ENCODE data around the gene DFFA.

DNA sequence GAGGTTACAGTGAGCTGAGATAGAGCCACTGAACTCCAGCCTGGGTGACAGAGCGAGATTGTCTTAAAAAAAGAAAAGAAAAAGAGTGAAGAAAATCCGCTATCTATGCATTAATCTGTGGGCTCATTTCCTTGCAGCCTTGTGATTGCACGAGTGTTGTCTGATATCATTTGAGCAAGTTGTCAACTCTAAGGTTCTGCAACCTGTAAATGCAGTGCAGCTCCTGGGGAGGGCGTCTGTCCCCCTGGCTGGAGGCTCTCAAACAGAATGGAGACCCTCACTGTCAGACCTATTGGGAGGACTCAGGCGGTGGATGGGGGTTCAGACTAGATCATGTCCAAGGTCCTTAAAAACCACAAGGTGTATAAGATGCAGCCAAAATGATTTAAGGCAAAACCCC is 16.3 kb downstream of the DFFA start:
- TF ChIP-seq POLR2A (IDR thresholded peaks at IDR 0.05; ENCODE audit: low read length) (no peak), HDAC2 (IDR thresholded peaks at IDR 0.05) (no peak), CHD4 (IDR thresholded peaks at IDR 0.05; ENCODE audit: borderline replicate concordance) (no peak), ZFP36 (IDR thresholded peaks at IDR 0.05; ENCODE audit: borderline replicate concordance, partially characterized antibody) (no peak), MAZ (IDR thresholded peaks at IDR 0.05; ENCODE audit: borderline replicate concordance, low read depth, low read length) (no peak), HOXA7 (CRISPR knock-in tag; IDR thresholded peaks at IDR 0.05) (no peak), CBX8 (IDR thresholded peaks at IDR 0.05) (no peak), CEBPB (IDR thresholded peaks at IDR 0.05) (no peak)
- TF ChIP-seq, protein P1, sequence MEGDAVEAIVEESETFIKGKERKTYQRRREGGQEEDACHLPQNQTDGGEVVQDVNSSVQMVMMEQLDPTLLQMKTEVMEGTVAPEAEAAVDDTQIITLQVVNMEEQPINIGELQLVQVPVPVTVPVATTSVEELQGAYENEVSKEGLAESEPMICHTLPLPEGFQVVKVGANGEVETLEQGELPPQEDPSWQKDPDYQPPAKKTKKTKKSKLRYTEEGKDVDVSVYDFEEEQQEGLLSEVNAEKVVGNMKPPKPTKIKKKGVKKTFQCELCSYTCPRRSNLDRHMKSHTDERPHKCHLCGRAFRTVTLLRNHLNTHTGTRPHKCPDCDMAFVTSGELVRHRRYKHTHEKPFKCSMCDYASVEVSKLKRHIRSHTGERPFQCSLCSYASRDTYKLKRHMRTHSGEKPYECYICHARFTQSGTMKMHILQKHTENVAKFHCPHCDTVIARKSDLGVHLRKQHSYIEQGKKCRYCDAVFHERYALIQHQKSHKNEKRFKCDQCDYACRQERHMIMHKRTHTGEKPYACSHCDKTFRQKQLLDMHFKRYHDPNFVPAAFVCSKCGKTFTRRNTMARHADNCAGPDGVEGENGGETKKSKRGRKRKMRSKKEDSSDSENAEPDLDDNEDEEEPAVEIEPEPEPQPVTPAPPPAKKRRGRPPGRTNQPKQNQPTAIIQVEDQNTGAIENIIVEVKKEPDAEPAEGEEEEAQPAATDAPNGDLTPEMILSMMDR (IDR thresholded peaks at IDR 0.05), result no peak
- TF ChIP-seq, protein P2, sequence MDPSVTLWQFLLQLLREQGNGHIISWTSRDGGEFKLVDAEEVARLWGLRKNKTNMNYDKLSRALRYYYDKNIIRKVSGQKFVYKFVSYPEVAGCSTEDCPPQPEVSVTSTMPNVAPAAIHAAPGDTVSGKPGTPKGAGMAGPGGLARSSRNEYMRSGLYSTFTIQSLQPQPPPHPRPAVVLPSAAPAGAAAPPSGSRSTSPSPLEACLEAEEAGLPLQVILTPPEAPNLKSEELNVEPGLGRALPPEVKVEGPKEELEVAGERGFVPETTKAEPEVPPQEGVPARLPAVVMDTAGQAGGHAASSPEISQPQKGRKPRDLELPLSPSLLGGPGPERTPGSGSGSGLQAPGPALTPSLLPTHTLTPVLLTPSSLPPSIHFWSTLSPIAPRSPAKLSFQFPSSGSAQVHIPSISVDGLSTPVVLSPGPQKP (IDR thresholded peaks at IDR 0.05; ENCODE audit: low read depth, low read length), result no peak
- TF ChIP-seq, protein P3, sequence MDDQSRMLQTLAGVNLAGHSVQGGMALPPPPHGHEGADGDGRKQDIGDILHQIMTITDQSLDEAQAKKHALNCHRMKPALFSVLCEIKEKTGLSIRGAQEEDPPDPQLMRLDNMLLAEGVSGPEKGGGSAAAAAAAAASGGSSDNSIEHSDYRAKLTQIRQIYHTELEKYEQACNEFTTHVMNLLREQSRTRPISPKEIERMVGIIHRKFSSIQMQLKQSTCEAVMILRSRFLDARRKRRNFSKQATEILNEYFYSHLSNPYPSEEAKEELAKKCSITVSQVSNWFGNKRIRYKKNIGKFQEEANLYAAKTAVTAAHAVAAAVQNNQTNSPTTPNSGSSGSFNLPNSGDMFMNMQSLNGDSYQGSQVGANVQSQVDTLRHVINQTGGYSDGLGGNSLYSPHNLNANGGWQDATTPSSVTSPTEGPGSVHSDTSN (IDR thresholded peaks at IDR 0.05), result no peak

Measured in A549 (cell line).